Measurements from ENCODE around the gene DPM1. TPM values are rescaled to one million over a fixed set of nuclear protein-coding genes. Genes with fewer than 3 reads are reported as not detected.

Gene DPM1
- total RNA-seq, 6 experiments from 2014 or later = 51.8 to 59.9 (median 57.4) TPM

DNA sequence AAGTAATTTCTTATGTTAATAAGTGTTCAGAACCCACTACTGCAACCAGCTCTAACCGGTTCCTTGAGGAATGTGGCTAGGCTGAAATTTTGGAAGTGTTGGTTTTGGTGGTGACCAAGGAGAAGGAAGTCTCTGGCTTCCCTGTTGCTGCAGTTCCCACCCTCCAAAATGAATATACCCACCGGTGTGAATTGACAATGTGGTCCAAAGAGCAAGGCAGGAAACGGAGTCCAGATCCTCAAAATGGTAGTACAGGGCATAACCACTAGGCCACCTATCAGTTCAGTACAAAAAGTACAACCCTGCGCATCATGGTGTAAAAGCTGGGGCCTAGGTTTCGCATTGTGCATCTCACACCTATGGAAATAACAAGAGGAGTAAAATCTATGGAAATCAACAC lies 29.9 kb downstream of the DPM1 start:
- Mint-ChIP-seq H3K4me1 (ENCODE audit: low read depth) (peaks cover 65% of the 10 kb centered on the region), H3K36me3 (ENCODE audit: low read depth) (peaks cover 44% of the 10 kb centered on the region), H3K27ac (peak overlapping the region; percentile 45; the same call in 1 of the 2 replicates), H3K9me3 (no peaks in the 10 kb centered on the region), H3K27me3 (ENCODE audit: insufficient read depth) (no peaks in the 10 kb centered on the region; the same call in none of the 2 replicates), H3K4me3 (peak overlapping the region; percentile 93)
- TF ChIP-seq, protein P1, sequence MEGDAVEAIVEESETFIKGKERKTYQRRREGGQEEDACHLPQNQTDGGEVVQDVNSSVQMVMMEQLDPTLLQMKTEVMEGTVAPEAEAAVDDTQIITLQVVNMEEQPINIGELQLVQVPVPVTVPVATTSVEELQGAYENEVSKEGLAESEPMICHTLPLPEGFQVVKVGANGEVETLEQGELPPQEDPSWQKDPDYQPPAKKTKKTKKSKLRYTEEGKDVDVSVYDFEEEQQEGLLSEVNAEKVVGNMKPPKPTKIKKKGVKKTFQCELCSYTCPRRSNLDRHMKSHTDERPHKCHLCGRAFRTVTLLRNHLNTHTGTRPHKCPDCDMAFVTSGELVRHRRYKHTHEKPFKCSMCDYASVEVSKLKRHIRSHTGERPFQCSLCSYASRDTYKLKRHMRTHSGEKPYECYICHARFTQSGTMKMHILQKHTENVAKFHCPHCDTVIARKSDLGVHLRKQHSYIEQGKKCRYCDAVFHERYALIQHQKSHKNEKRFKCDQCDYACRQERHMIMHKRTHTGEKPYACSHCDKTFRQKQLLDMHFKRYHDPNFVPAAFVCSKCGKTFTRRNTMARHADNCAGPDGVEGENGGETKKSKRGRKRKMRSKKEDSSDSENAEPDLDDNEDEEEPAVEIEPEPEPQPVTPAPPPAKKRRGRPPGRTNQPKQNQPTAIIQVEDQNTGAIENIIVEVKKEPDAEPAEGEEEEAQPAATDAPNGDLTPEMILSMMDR (IDR thresholded peaks at IDR 0.05) = peak; percentile 31; the same call in 1 of the 2 replicates
- DNase-seq = no peak

DNA sequence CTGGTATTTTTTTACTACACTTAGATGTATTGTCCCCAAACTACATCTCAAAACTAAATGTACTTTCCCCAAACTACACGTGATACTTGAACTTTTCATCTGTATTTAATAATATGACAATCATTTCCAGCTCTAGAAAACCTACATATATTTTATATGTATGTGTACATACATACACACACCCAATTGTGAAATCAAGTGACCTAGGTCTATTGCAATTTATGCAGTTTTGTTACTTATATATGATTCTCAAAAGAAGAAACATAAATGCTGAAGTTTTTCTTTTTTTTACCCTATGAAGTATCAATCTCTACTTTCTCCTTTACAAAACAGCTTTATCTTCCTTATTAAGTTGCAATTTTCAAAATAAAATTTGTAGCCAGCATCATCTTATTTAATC lies 31.8 kb downstream of the DPM1 start:
- Mint-ChIP-seq H3K4me3 (no peak overlapping the region), H3K36me3 (ENCODE audit: low read depth) (peaks cover 49% of the 10 kb centered on the region), H3K9me3 (no peaks in the 10 kb centered on the region), H3K27ac (no peak overlapping the region), H3K27me3 (ENCODE audit: insufficient read depth) (no peaks in the 10 kb centered on the region; the same call in none of the 2 replicates), H3K4me1 (ENCODE audit: low read depth) (peaks cover 55% of the 10 kb centered on the region)
- DNase-seq = no peak
- TF ChIP-seq, protein P1 (IDR thresholded peaks at IDR 0.05) = no peak

DNA sequence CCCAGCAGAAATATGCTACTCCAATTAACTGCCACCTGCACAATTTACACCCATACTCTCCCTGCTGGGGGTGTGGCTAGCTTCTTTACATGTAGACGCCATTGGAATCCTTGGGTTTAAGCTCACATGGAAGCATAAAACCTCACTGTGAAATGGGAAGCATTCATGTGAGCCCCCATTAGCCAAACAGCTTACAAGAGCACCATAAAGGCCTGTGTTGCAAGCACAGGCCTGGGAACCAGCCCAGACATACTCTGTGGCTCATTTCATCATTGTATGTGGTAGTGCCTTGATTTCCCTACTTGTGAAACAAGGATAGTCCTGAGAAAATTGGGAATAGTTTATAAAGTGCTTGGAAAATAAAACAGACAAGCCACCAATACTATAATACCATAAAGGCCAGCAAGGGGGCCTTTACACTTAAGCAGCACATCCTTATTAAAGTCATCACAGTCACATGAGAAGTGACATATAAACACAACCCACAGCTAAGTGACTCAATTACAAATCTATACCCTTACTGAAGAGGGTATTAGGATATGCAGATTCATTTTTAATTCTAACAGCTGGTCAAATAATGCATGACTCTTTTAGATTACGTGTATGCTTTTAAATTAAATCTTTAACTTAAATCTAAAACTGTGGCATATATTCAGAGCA lies 33.9 kb downstream of the DPM1 start:
- TF ChIP-seq, protein P1 (IDR thresholded peaks at IDR 0.05) = no peak
- no peak for DNase-seq
- no peaks in the 10 kb centered on the region; the same call in 1 of the 2 replicates for H3K27me3 Mint-ChIP-seq (ENCODE audit: insufficient read depth)
- H3K4me1 Mint-ChIP-seq (ENCODE audit: low read depth) = peaks cover 68% of the 10 kb centered on the region
- no peaks in the 10 kb centered on the region for H3K9me3 Mint-ChIP-seq
- H3K4me3 Mint-ChIP-seq = no peak overlapping the region
- peaks cover 46% of the 10 kb centered on the region for H3K36me3 Mint-ChIP-seq (ENCODE audit: low read depth)
- H3K27ac Mint-ChIP-seq = no peak overlapping the region; the same call in 1 of the 2 replicates

DNA sequence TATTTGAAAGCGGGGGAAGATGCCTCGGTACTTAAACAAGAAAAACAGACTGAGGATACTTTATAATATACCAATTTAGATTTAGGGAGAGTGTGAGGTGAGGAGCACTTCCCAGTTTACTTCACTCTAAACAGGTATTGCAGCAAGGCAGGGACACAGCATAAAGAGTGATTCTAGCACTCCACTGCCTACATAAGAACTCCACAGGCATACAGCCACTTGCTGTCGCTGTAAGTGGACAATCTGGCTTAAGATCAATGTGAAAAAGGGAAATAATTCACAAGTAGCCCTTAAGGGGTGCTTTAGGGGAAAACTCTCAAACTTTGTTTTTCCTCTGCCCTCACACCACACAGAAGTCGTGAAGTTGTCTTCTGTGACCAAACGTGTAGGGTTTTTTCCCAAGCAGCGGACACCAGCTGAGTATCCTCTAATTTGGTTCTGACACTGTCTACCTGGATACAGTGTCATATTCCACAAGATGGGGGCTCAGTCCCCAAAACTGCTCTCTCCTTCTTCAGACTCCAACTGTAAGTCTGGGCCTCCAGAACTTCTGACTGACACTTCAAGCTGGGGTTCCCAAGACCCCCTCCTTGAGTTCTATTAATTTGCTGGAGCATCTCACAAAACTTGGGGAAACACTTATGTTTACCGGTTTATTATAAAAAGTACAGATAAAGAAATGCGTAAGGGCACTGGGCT lies 36.4 kb downstream of the DPM1 start:
- H3K27ac Mint-ChIP-seq = peak overlapping the region; percentile 88
- no peaks in the 10 kb centered on the region for H3K9me3 Mint-ChIP-seq
- peaks cover 2% of the 10 kb centered on the region; the same call in 1 of the 2 replicates for H3K27me3 Mint-ChIP-seq (ENCODE audit: insufficient read depth)
- TF ChIP-seq, protein P1 (IDR thresholded peaks at IDR 0.05) = no peak
- H3K36me3 Mint-ChIP-seq (ENCODE audit: low read depth) = peaks cover 38% of the 10 kb centered on the region
- DNase-seq = no peak
- H3K4me1 Mint-ChIP-seq (ENCODE audit: low read depth) = peaks cover 68% of the 10 kb centered on the region
- H3K4me3 Mint-ChIP-seq = no peak overlapping the region

DNA sequence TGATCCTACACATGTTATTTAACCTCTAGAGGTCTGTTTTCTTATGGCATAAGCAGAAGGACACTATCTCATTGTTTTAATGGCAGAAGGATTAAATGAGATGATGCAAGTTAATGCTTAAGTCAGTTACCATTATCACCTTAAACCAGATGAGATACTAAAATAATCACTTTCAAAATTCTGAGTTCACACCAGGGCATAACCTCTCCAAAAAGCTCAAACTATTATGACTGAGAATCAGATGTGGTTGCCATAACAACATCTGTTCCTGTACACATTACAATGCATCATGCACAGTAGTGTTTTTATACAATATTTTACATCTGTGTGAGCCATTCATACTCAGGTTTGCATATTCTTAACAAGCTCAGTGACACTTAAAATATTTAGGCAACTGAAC lies 37.3 kb downstream of the DPM1 start:
- H3K9me3 Mint-ChIP-seq = no peaks in the 10 kb centered on the region
- H3K4me3 Mint-ChIP-seq = no peak overlapping the region
- TF ChIP-seq, protein P1 (IDR thresholded peaks at IDR 0.05) = no peak
- H3K27me3 Mint-ChIP-seq (ENCODE audit: insufficient read depth) = peaks cover 2% of the 10 kb centered on the region; the same call in 1 of the 2 replicates
- peaks cover 72% of the 10 kb centered on the region for H3K4me1 Mint-ChIP-seq (ENCODE audit: low read depth)
- peaks cover 39% of the 10 kb centered on the region for H3K36me3 Mint-ChIP-seq (ENCODE audit: low read depth)
- no peak for DNase-seq
- H3K27ac Mint-ChIP-seq = peak overlapping the region; percentile 88
